HepG2 (cell line): Measurements from ENCODE around the gene CNOT6. TPM values are rescaled to one million over a fixed set of nuclear protein-coding genes. Genes with fewer than 3 reads are reported as not detected.

Experiments
- ATAC-seq: fragments of 200-7000 bp; cut with Tn5 transposase; 3 replicates; pipeline ENCODE4 v1.9.1; 2020; ENCODE audit warnings: mild to moderate bottlenecking, moderate library complexity
- BruUV-seq: library from RNA; stranded (reverse); fragments of 400-500 nt; replicated peaks from 2 replicates; lab custom pipeline; 2021; lab: Mats Ljungman, UMichigan
- CTCF ChIA-PET: fragments of 300-600 bp; formaldehyde crosslinking; extraction: SDS; loops from one replicate; lab custom pipeline; 2021; ENCODE audit warnings: low total read pairs, inconsistent platforms, low intra/inter-chr PET ratio; lab: Yijun Ruan, JAX
- POLR2A ChIA-PET: fragments of 350-600 bp; sonication (Branson Sonifier 250); formaldehyde crosslinking; loops from one replicate; lab custom pipeline; 2020; ENCODE audit warnings: antibody characterized with exemption, inconsistent platforms; lab: Yijun Ruan, JAX
- DNase-seq: peaks from one replicate; pipeline ENCODE4 v3.0.0-alpha.2; 2015; ENCODE audit warnings: low spot score
- FAIRE-seq: peaks from 3 replicates; lab custom pipeline; 2011; peaks lifted over from hg19 to GRCh38; lab: Jason Lieb, UNC
- H2AFZ ChIP-seq: one replicate; pipeline ENCODE4 v1.6.1; 2011; ENCODE audit warnings: low read length, inconsistent platforms
- H3K27ac ChIP-seq: fragments of 300-600 bp; 3 replicates; pipeline ENCODE4 v1.8.0; 2011; ENCODE audit warnings: mixed run types, mild to moderate bottlenecking, mixed read lengths, low read length, inconsistent platforms; ENCODE audit not compliant: insufficient read depth; ENCODE audit errors: extremely low read length
- H3K27me3 ChIP-seq, 2 experiments: fragments of 200-600 bp in 1 of 2; 2 replicates in 1 of 2; 3 replicates in 1 of 2; pipeline versions ENCODE4 v1.6.0 to v1.8.0; 2011; ENCODE audit warnings: low read length in 2 of 2, mild to moderate bottlenecking in 2 of 2, moderate library complexity in 2 of 2, inconsistent platforms in 1 of 2; ENCODE audit not compliant: insufficient read depth in 2 of 2, control insufficient read depth in 1 of 2
- H3K36me3 ChIP-seq, 2 experiments: fragments of 200-600 bp in 1 of 2; replicated peaks in 1 of 2; 2 replicates in 1 of 2; 3 replicates in 1 of 2; pipeline versions ENCODE4 v1.5.1 to v1.8.0; 2011; ENCODE audit warnings: low read length in 2 of 2, inconsistent platforms in 1 of 2; ENCODE audit not compliant: insufficient read depth in 2 of 2, control insufficient read depth in 1 of 2
- H3K4me1 ChIP-seq: 2 replicates; pipeline ENCODE4 v1.5.1; 2012; ENCODE audit warnings: low read length, inconsistent platforms; ENCODE audit not compliant: insufficient read depth
- H3K4me2 ChIP-seq: 2 replicates; pipeline ENCODE4 v1.6.0; 2011; ENCODE audit warnings: low read depth, low read length, inconsistent platforms
- H3K4me3 ChIP-seq, 3 experiments: fragments of 200-600 bp in 1 of 3; sonication (generic), shearing (Covaris generic) in 1 of 3; replicated peaks in 1 of 3; 2 replicates each; pipeline ENCODE4 v1.5.1; 2011 to 2016; ENCODE audit warnings: low read length in 3 of 3, inconsistent platforms in 2 of 3, low read depth in 2 of 3, mild to moderate bottlenecking in 2 of 3, control low read depth in 1 of 3, mixed read lengths in 1 of 3; ENCODE audit not compliant: insufficient read depth in 1 of 3
- H3K79me2 ChIP-seq: one replicate; pipeline ENCODE4 v1.6.1; 2011; ENCODE audit warnings: low read length, inconsistent platforms; ENCODE audit not compliant: insufficient read depth
- H3K9ac ChIP-seq: 2 replicates; pipeline ENCODE4 v1.6.0; 2011; ENCODE audit warnings: mild to moderate bottlenecking, low read depth, low read length, inconsistent platforms; ENCODE audit not compliant: insufficient read depth
- H3K9me3 ChIP-seq: 2 replicates; pipeline ENCODE4 v1.5.1; 2012; ENCODE audit warnings: mild to moderate bottlenecking, low read length
- H4K20me1 ChIP-seq: 2 replicates; pipeline ENCODE4 v1.6.0; 2011; ENCODE audit warnings: inconsistent platforms, mild to moderate bottlenecking, low read length, moderate library complexity; ENCODE audit not compliant: insufficient read depth
- ADNP ChIP-seq: sonication (generic); formaldehyde crosslinking; IDR thresholded peaks from 2 replicates; pipeline ENCODE4 v1.4.0; 2020; ENCODE audit warnings: missing genetic modification reagents
- CREB1 ChIP-seq, 2 experiments: fragments of 450-650 bp in 1 of 2; IDR thresholded peaks; 2 replicates each; pipeline ENCODE4 v1.6.1; 2016 to 2017; ENCODE audit warnings: control low read depth in 1 of 2, mild to moderate bottlenecking in 1 of 2, missing compliant biosample characterization in 1 of 2, missing genetic modification characterization in 1 of 2
- EP300 ChIP-seq, 3 experiments: sonication (generic) in 1 of 3; formaldehyde crosslinking in 1 of 3; IDR thresholded peaks; 2 replicates each; pipeline versions ENCODE4 v1.5.1 to v1.6.1; 2011 to 2020; ENCODE audit warnings: low read depth in 2 of 3, low read length in 2 of 3, borderline replicate concordance in 1 of 3, improper control_type of control experiment in 1 of 3, mild to moderate bottlenecking in 1 of 3, missing genetic modification reagents in 1 of 3, moderate library complexity in 1 of 3
- FOXJ3 ChIP-seq: sonication (generic); formaldehyde crosslinking; IDR thresholded peaks from 2 replicates; pipeline ENCODE4 v1.4.0; 2020; ENCODE audit warnings: missing genetic modification reagents, mild to moderate bottlenecking, borderline replicate concordance
- MAFG ChIP-seq: sonication (generic); formaldehyde crosslinking; IDR thresholded peaks from 2 replicates; pipeline ENCODE4 v1.5.1; 2020; ENCODE audit warnings: mild to moderate bottlenecking, missing genetic modification reagents
- MTA3 ChIP-seq: sonication (generic); formaldehyde crosslinking; IDR thresholded peaks from 2 replicates; pipeline ENCODE4 v1.4.0; 2020; ENCODE audit warnings: missing genetic modification reagents
- NKX3-1 ChIP-seq: sonication (generic); formaldehyde crosslinking; IDR thresholded peaks from 2 replicates; pipeline ENCODE4 v1.5.0; 2020; ENCODE audit warnings: missing genetic modification reagents
- PAXIP1 ChIP-seq: sonication (generic); formaldehyde crosslinking; conservative IDR thresholded peaks from 2 replicates; pipeline ENCODE4 v1.4.0; 2020; ENCODE audit warnings: mild to moderate bottlenecking, missing genetic modification reagents, moderate library complexity
- PTBP1 ChIP-seq: fragments of 200-400 bp; formaldehyde crosslinking; IDR thresholded peaks from 2 replicates; pipeline ENCODE4 v1.6.1; 2018; ENCODE audit warnings: low read length, low read depth; ENCODE audit not compliant: poor library complexity, severe bottlenecking
- RBM22 ChIP-seq: fragments of 200-400 bp; formaldehyde crosslinking; optimal IDR thresholded peaks from 2 replicates; pipeline ENCODE3; 2017; ENCODE audit warnings: mild to moderate bottlenecking, low read length, moderate library complexity
- SMARCE1 ChIP-seq: fragments of 450-650 bp; IDR thresholded peaks from 2 replicates; pipeline ENCODE4 v1.6.1; 2017; ENCODE audit warnings: borderline replicate concordance
- SP4 ChIP-seq: sonication (generic); formaldehyde crosslinking; IDR thresholded peaks from 2 replicates; pipeline ENCODE4 v1.8.1; 2023; ENCODE audit warnings: mild to moderate bottlenecking, missing genetic modification reagents
- TRAFD1 ChIP-seq: sonication (generic); formaldehyde crosslinking; IDR thresholded peaks from 2 replicates; pipeline ENCODE4 v1.5.1; 2020; ENCODE audit warnings: missing genetic modification reagents, mild to moderate bottlenecking, borderline replicate concordance
- ZBTB39 ChIP-seq: sonication (generic); formaldehyde crosslinking; IDR thresholded peaks from 2 replicates; pipeline ENCODE4 v1.5.0; 2020; ENCODE audit warnings: missing genetic modification reagents
- ZFP37 ChIP-seq: sonication (generic); formaldehyde crosslinking; IDR thresholded peaks from 2 replicates; pipeline ENCODE4 v1.4.0; 2020; ENCODE audit warnings: missing genetic modification reagents, borderline replicate concordance
- ZNF333 ChIP-seq: sonication (generic); formaldehyde crosslinking; IDR thresholded peaks from 2 replicates; pipeline ENCODE4 v1.4.0; 2020; ENCODE audit warnings: mild to moderate bottlenecking, missing genetic modification reagents, borderline replicate concordance
- ZNF496 ChIP-seq: sonication (generic); formaldehyde crosslinking; IDR thresholded peaks from 2 replicates; pipeline ENCODE4 v1.8.1; 2023; ENCODE audit warnings: mild to moderate bottlenecking, moderate library complexity, missing genetic modification reagents; ENCODE audit not compliant: insufficient replicate concordance
- WGBS: methylation state at CpG from one replicate; pipeline ENCODE4 v1.1.6; 2017; ENCODE audit warnings: low lambda C conversion rate; 5-methylcytosine and 5-hydroxymethylcytosine counted together
- in situ Hi-C: cut with HindIII; loops from 2 replicates; pipeline ENCODE4 v1.10.0; 2017; ENCODE audit warnings: low pct_unique_long_range_greater_than_20kb; ENCODE audit not compliant: extremely low pct_ligation_motif_present
- intact Hi-C: fragments of 100-400 bp; cut with micrococcal nuclease; formaldehyde crosslinking; loops from one replicate; pipeline ENCODE4 v1.10.0; 2022; ENCODE audit not compliant: unreplicated experiment
- polyA plus RNA-seq, 8 experiments: library from polyadenylated mRNA; depleted of rRNA in 3 of 8; stranded (reverse) in 7 of 8; unstranded in 1 of 8; fragments of >200 nt; fragmentation: Illumina TruSeq in 4 of 8; extraction: Trizol in 4 of 8; gene quantifications; 2 replicates each; pipeline versions ENCODE4 v1.2.1 to v1.2.3, GENCODE V29; 2011 to 2016; ENCODE audit warnings: low read depth in 4 of 8, missing spikeins in 1 of 8, mixed read lengths in 1 of 8; ENCODE audit not compliant: insufficient read depth in 1 of 8
- total RNA-seq, 5 experiments: library from RNA; depleted of rRNA; stranded (reverse); fragments of >200 nt; fragmentation: Illumina TruSeq; extraction: Trizol; gene quantifications; 2 replicates each; pipeline ENCODE4 v1.2.3, GENCODE V29; 2016; ENCODE audit warnings: low read depth in 1 of 5

CNOT6 gene
- total and polyA plus RNA-seq, 2 of the 13 experiments (the other 11 are each of a cell fraction or from before 2014, with no cell fraction given), result 8.8 to 9.1 TPM

GRCh38 chr5:180498378-180498777 is 4.2 kb downstream of the CNOT6 start:
- Histone ChIP-seq H3K4me2 (no peak overlapping the region), H3K9ac (no peak overlapping the region), H2AFZ (no peak overlapping the region), H3K27ac (no peak overlapping the region), H3K27me3 (no peaks in the 10 kb centered on the region; a peak in 1 of 5 replicates), H3K4me3 (no peak overlapping the region), H4K20me1 (peaks cover 36% of the 10 kb centered on the region), H3K4me1 (peaks cover 38% of the 10 kb centered on the region), H3K79me2 (peaks cover 81% of the 10 kb centered on the region), H3K9me3 (no peaks in the 10 kb centered on the region), H3K36me3 (peaks cover 1 to 5% of the 10 kb centered on the region in 2 experiments; a peak in 2 of 5 replicates)
- POLR2A ChIA-PET, result no interaction called here
- 98% methylated on average over 3 of the region's 3 CpGs for WGBS
- no peak for TF ChIP-seq MAFG (CRISPR knock-in tag)
- TF ChIP-seq ZNF496 (CRISPR knock-in tag), result no peak
- no peak for TF ChIP-seq TRAFD1 (CRISPR knock-in tag)
- no peak for TF ChIP-seq MTA3 (CRISPR knock-in tag)
- no peak for TF ChIP-seq ZFP37 (CRISPR knock-in tag)
- no peak for TF ChIP-seq FOXJ3 (CRISPR knock-in tag)
- TF ChIP-seq SP4, result no peak
- no peak for TF ChIP-seq EP300 (IDR thresholded peaks at IDR 0.05; ENCODE audit: low read depth in 2 of 2, low read length in 2 of 2)
- TF ChIP-seq EP300 (CRISPR knock-in tag; IDR thresholded peaks at IDR 0.05; ENCODE audit: borderline replicate concordance), result no peak
- no peak for TF ChIP-seq ADNP
- no peak for TF ChIP-seq NKX3-1 (CRISPR knock-in tag)
- TF ChIP-seq PAXIP1 (CRISPR knock-in tag), result no peak
- no peak for TF ChIP-seq ZBTB39 (CRISPR knock-in tag)
- no peak for TF ChIP-seq ZNF333
- no peak for TF ChIP-seq PTBP1
- no peak for TF ChIP-seq CREB1 (IDR thresholded peaks at IDR 0.05)
- no peak for TF ChIP-seq CREB1 (CRISPR knock-in tag; IDR thresholded peaks at IDR 0.05)
- no peak for TF ChIP-seq RBM22
- no peak for TF ChIP-seq SMARCE1
- intact Hi-C loops (no loop called here), in situ Hi-C loops (no loop called here)
- FAIRE-seq (no peak), DNase-seq (no peak), ATAC-seq (no peak)
- CTCF ChIA-PET, result no interaction called here
- no TSS peak for BruUV-seq
